IPS-11a (cell line): ENCODE measurements around the gene LRRC8D.
A peak's percentile ranks its signal among the peaks of the same experiment; 100 is the strongest.

Source experiments
- H3K4me3 ChIP-seq: one replicate; pipeline ENCODE4 v1.5.1; 2013; ENCODE audit warnings: low read depth, low read length, control low read depth

LRRC8D gene

DNA sequence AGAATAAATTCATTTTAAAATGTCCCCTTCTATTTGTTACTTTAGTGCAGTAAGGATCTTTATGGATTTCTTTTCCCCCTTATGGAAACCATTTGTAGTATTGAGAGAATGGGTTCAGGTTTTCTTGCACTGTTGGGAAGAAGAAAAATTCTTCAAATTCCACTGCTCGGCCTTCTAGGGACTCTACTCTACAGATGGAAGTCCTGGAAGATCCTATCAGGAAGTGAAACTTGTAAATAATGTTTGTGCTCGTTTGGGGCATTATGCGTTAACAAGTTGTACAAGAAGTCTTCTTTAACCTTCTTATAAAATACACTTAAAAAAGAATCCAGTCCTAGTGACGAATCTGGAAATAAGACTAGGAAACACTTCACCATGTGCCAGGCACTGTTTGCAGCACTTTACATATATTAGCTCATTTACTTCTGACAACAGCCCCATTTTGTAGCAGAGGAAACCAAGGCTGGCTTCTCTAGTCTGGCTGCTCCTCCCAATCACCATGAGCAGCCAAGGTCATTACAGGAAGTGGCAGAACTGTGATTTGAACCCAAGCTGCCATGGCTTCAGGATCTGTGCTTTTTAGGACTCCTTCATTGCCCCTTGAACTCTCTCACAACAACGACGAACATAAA, 11.8 kb downstream of the LRRC8D start:
- no peak overlapping the region for H3K4me3 ChIP-seq

DNA sequence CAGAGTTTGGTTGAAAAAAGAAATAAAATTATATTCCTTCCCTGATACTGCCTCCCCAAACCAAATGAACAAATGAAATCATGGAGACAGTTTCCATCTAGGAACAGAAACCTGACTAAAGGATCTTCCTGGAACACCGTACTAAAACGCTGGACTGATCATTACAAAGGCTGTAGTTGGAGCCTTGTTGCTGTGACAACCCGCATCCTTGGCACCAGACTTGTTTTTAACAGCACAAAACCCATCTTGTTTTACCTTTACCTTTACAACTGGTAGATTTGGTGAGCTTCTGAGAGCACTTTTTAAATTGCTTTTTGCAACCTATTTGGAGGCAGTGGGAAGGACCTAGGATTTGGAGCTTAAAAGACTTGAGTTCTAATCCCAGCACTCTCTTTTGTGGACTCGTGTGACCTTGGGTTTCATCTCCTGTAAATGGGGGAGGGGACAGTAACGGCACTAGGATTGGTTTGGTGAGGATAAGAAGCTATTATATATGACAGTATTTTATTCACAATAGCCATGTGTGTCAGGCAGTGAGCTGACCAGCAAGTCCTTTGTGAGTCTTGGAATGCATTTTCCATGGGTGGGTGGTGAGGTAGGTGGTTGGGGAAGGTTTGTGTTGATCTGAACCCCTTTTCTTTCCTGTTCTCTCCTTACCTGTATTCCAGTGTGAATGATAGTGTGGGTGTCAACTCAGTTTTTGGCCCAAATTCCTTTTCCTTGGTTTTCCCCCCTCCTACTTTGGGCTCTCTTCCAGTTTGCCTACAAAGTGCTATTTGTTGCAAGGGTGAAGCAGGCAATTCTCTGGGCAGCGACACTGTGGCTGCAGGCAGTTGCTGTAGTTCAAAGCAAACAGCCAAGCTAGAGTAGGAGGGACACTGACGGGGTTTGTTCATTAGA, 12.6 kb downstream of the LRRC8D start:
- H3K4me3 ChIP-seq = no peak overlapping the region

DNA sequence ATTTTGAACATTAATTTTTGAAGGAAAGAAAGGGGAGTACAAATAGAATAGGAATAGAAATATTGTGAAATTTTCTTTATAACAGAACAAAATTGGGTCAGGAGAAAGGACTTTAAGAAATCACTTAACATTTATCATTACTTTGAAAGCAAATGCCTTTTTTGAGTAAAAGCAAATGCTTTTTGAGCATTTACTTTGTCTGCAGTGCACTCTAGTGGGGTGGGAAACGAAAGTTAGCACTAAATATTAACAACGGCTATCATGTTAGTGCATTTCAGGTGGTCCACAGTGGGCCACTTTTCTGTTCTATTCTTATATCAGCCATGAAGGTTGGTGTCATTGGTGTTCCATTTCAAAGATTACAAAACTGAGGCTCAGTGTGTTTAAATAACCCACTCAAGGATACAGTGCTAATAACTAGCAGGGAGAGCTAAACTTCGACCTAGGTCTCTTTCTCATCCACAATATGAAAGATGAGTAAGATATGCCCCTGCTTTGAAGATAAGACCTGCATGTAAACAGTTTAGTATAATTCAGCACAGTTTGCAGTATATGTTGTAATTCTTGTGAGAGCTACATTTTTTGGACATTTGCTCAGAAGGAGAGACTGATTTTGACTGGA, 13.4 kb downstream of the LRRC8D start:
- no peak overlapping the region for H3K4me3 ChIP-seq

DNA sequence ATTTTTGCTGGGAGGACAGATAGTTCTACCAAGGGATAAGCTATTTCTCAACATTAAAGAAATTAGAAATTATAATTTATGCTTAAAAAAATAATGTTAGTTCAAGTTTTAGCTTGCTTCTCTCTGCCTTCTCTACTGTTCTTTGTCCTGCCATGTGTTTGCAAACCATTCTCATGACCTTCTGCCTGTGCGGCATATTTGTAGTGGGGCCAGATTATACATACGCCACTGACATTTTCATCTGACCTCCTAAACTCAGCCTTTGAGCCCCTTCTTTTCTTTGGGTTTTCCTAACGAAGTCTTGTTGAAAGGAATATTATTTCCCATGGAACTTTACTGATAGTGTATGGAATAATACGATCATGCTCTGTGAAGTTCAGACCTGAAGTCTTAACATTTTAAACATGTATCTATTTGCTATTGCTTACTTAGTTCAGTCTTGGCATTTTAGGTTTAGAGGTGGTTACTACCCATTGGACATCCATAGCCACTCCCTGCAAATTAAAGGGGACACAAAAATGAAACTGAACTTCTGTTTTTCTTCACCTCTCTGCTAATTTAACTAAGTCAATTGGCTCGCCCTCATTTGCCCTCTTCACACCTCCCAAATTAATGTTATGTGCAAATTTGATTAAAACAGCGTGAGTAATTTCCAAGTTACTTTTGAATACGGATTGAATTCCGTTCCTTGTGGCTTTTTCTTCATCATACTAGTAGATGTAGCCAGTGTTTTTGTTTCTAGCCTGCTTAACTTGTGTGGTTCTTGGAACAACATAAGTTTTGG, 15.6 kb downstream of the LRRC8D start:
- H3K4me3 ChIP-seq = no peak overlapping the region

DNA sequence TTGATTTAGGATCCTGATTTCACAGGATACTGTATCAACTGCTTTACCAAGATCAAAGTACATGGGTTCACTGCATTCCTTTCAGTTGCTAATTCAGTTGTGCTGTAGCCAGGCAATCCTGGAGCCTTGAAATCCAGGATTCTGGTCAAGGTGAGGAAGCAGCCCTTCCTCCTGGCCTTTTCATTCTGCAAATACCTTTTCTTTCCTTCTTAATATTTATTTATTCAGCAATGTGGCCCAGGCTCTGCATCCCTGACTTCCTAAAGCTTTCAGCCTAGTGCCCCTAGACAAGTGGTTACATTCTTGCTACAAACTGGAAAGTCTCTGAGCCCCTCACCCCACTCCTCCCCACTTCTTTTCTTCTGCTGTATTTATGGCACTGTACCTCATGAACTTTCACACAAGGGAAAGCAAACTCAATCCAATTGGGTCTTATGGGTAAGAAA, 16.2 kb downstream of the LRRC8D start:
- no peak overlapping the region for H3K4me3 ChIP-seq

DNA sequence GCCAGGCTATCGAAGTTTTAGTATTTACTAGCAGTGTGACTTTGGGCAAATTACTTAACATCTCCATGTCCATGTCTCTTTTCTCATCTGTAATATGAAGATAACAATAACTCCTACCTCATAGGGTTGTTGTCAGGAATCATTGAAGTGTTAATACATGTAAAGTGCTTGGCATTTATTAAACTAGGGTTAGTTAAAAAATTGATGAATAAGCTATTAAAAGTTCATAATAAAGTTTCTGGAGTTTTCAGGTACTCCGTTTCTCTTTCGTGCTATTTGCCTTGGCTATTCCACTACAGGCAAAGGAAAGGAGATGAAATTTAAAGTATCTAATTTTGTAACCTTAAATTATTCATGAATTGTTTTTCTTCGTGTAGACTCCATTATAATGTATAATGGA, 16.7 kb downstream of the LRRC8D start:
- H3K4me3 ChIP-seq = no peak overlapping the region

DNA sequence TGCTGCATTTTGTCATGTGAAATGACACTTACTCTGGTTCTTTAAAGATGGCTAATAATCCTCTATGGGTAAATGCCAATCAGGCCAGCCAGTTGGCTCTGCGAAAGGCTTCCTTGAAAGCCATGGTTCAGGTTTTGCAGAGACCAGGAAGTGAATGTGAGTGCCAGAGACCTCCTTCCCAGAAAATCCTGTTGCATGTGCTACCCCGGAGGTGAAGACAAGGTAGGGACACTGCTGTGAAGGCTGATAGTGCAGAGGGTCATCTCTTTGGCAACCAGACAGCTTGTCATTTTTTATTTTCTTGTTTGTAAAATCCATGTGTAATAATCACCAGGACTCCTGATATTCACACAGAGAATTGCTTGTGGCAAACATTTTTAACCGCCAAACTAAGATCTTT, 18.7 kb downstream of the LRRC8D start:
- no peak overlapping the region for H3K4me3 ChIP-seq

DNA sequence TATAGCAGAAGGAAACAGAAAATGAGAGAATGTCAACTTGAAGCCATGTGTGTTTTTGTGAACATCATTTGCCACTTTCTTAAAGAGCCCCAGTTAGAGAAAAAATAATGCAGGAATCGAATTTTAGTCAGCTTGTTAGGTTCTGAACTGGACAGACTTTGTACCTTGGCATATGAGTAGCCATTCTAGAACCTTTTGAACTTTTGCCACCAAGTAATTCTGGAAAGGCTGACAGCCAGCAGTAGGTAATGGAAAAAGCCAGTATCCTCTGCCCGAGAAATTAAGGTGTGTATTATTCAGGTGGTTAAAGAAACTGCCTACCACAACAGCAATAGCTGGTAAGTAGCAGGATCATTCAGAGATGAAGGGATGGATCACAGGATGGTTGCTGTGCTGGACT, 20.7 kb downstream of the LRRC8D start:
- H3K4me3 ChIP-seq = no peak overlapping the region

DNA sequence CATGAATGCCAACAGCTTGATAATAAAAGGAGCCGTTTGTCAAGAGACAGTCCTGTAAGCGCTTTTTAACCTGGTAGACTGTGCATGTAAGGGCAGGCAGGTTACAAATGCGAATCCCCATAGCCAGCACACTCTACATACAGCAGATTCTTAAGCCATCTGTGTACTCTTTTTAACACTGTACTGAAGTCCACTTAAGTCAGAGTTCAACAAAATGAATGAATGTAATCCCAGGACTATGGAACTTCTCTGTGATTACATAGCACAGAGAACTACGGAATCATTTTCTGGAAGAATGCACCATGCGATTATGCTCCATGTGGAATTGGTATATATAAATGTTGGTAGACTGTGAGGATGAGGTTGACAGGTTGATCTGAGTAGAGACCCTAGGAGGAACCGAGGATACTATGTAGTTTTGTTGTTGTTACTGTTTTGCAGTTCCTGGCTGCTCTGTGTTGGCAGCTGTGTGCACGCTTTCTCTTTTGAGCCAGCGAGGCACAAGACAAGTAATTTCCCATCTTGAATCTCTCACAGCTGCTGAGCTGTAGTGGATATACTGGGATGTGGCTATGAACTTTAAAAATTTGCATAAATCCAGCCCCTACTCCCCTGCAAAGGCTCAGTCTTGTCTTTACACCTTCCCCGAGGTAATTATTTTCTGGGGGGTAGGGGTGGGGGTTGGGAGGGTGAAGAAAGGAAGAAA, 21.9 kb downstream of the LRRC8D start:
- peak overlapping the region; percentile 49 for H3K4me3 ChIP-seq

DNA sequence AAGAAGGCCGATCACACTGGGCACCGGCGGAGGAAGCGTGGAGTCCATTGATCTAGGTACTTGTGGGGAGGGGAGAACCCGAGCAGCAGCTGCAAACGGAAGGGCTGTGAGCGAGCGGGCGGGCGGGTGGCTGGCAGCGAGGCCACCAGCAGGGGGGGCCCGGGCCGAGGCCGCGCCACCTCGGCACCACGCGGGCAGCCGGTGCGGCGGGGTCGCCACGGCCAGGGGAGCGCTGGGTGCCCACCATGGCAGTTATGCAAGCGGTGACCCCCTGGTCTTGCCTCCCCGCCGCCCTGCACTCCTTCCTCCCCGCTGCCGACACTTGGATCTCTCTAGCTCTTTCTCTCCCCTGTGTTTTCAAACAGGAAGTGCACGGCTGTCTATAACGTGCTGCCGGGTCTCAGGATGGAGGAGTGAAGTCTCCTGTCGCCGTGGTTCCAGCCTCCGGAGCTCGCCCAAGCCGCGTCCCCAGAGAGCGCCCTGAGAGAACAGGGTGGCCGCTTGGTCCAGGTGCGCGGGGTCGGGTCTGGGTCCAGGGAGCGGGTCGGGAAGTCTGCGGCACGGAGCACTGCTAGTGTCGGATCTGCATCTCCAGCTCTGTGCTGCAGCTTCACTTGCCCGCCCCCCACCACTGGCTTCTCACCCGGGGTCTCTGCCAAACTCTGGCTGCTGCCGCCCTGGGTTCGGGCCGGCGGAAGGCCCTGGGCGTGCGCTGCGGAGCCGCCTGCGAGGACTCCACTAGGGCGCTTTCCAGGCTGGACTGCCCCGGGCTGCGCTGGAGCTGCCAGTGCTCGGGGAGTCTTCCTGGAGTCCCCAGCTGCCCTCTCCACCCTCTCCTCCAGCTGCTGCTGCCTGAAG, 22.7 kb downstream of the LRRC8D start:
- H3K4me3 ChIP-seq = peak overlapping the region; percentile 49

DNA sequence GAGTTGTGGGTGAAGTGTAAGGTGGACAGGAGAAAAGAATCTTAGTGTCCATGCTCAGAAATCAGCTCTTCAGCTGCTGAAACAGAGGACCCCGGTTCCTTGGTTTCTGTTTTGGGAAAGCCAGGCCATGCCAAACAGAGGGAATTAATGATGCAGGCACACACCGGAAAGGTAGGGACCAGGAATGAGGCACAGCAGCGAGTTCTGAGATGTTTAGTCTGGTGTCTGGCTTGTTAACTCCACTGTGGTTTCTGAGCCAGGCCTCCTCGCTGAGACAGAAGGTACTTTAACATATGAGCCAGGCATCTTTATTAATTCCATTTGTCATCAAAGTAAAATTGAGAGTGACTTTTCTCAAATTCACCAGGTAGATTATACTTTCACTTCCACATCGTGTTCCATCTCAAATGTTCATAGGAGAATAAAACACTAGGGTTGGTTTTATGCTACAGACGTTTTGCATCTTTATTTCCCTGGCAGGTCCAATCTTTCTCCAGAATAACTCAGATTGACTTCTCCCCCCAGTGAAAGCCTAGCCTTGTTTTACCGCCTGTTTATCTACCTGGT, 23.5 kb downstream of the LRRC8D start:
- H3K4me3 ChIP-seq = no peak overlapping the region

DNA sequence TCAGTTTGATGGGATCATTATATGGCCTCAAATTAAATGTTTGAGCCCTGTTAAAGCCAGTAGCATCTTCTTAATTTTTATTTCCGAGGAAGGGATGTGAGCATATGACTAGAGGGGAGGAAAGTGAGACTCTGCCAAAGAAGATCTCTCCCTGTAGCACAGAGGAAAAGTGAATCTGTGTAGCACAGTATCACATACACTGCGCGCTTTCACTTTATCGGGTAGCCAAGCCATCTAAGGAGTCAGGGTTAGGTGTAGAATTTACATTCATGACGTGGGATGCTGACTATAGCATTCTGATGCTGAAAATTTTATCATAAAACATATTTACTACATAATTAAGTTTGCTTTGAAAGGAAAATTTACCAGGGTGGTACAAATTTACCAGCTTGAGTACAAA, 24.0 kb downstream of the LRRC8D start:
- H3K4me3 ChIP-seq = no peak overlapping the region

DNA sequence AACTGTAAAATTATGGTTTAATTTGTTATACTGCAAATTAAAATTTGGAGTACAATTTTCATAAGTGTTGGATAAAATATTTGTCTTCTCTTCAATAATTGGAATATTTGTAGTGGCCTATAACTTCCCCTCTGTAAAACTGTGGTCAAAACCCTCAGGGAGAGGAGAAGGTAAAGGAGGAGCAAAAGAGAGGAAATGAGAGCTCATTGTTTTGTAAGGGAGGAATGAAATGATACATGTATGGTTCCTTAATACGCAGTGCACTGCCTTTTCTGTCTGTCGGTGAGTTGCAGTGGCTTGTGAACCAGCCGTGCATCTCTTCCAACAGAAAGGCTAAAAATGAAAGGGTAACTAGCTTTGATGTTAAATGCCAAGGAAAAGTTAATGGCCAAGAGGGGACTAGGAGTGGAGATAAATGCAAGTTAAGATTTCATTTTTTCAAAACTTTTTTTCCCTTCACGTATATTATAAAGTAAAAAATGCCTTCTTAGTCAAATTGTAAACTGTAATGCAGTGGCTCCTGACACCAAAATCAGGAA, 26.4 kb downstream of the LRRC8D start:
- no peak overlapping the region for H3K4me3 ChIP-seq

DNA sequence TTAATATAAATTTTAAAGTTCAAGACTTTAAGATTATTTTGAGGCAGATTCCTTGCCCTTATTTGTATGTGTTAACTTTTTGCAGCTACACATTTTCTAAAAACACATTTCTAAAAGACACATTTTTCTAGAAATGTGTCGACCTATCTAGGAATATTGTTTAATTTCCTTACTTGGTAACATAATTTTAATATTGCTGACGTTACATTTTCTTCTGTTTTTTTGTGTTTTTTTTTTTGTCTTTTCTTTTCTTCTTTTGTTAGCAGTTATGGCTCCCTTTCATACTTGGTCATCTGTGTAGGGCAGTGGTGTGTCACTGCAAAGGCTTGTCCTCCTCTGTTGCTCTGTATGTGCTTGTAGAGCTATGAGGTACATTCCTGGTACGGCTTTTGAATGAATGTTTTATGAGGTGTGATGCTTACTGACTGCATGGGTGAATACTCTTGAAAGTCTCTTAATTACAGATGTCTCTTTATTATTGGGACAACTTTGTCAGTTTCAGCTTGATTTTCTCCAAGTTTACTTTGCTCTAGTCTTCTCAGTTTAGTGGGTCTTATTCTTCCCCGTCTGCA, 30.1 kb downstream of the LRRC8D start:
- H3K4me3 ChIP-seq = no peak overlapping the region

DNA sequence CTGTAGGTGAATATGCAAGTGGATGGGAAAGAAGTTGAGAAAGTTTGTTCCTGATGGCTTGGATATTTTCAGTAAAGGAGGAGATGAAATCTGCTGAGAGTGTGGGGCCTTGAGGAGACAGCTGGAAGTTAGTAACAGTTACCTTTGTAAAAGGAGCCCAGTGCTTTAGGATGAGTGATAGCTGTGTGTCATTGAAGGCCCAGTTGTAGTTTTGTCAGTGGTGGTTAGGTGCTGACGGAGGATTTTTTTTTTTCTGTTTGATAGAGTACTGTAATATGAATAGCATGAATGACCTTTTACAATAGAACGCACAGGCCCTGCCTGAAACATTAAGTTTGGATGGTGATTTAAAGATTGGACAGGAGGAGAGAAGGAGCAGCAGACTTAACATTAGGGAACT, 33.3 kb downstream of the LRRC8D start:
- no peak overlapping the region for H3K4me3 ChIP-seq

DNA sequence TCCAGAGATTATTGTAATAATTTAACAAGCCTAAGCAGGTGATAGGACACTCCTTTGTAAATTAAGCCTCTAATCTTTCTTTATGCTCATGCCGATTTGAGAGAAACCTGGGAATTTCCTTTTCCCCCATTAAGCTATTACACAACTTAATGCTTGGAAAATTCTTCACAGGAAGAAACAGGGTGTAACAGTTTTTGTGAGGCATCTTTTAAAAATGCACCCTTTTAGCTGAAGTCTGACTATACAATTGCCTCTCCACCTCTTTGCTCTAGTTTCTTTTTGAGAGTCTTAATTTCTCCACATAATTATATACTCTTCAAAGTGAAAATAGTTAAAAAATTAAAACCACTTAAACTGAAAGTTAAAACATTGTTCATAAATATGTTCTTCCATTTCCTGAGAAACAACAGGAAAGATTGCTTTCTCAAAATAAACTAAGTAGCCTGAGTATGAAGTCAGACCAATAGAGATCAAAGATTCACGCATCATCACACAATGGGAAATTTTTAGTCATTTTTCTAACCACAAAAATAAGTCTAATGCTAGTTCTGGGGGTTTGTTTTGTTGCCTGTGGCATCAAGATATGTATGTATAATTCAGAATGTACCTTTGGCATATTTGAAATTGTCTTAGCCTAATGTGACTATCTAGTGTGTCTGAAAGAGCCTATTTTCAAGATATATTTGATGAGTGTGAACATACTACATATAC, 34.7 kb downstream of the LRRC8D start:
- no peak overlapping the region for H3K4me3 ChIP-seq

DNA sequence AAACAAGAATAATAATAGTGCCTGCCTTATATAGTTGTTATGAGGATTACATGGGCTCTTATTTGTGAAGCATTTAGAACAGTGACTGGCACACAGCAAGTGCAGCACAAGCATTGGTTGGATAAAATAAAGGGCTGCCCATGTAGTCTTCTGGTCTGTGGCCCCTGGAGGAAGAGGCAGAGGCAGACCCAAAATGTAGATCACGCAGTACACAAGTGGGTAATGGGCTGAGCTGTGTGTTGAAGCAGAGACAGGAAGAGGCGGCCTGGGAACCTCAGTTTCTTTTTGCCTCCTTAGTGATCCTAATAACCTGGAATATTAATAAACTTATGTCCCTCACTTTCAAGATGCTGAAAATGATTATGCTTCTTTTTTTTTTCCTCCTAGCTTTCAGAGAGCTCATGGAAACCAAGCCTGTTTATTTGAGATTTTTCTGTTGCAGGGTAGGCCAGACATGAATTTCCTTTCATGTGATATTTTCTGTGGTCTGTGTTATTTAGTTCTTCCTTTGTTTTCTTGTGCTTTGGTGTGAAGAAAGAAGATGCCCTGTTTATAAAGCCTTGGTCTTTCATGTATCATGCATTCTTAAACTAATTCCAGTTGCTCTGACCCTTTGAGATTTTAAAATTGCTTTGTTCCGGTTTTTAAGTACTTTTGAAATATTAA, 42.5 kb downstream of the LRRC8D start:
- no peak overlapping the region for H3K4me3 ChIP-seq
